GM19239 (cell line): ENCODE data around the gene FAM168A.
"Not testable (repeated sequence)": the region's sequence is repeated elsewhere in the genome, so short reads cannot be mapped to it uniquely, and the experiment has no call there.

Source experiments
- DNase-seq: peaks from one replicate; pipeline ENCODE4 v3.0.0; 2011; ENCODE audit warnings: low spot score; ENCODE audit not compliant: insufficient read length
- FAIRE-seq: peaks from 2 replicates; lab custom pipeline; 2011; peaks lifted over from hg19 to GRCh38; lab: Jason Lieb, UNC

Gene FAM168A

GRCh38 chr11:73445980-73446379 lies 151.9 kb downstream of the FAM168A start:
- FAIRE-seq (no peak), DNase-seq (no peak)

GRCh38 chr11:73439002-73439843 lies 158.7 kb downstream of the FAM168A start:
- FAIRE-seq (no peak), DNase-seq (no peak)

- not testable (repeated sequence) for FAIRE-seq, DNase-seq
Measured at GRCh38 chr11:73436859-73437258, 161.1 kb downstream of the FAM168A start.

- no peak for FAIRE-seq
- DNase-seq: no peak
Measured at GRCh38 chr11:73431396-73431795, 166.5 kb downstream of the FAM168A start.

GRCh38 chr11:73430326-73430725 lies 167.6 kb downstream of the FAM168A start:
- DNase-seq (no peak), FAIRE-seq (no peak)

GRCh38 chr11:73429121-73429750 lies 168.7 kb downstream of the FAM168A start:
- no peak for DNase-seq

GRCh38 chr11:73428699-73429098 lies 169.2 kb downstream of the FAM168A start:
- DNase-seq (no peak), FAIRE-seq (no peak)

More at GRCh38 chr11:73429121-73429750, 168.7 kb downstream of the FAM168A start:
- no peak for FAIRE-seq

- DNase-seq (no peak), FAIRE-seq (no peak)
Measured at GRCh38 chr11:73428227-73428626, 169.7 kb downstream of the FAM168A start.

- DNase-seq: no peak
Measured at GRCh38 chr11:73426219-73426850, 171.6 kb downstream of the FAM168A start.

GRCh38 chr11:73425108-73425507 lies 172.8 kb downstream of the FAM168A start:
- DNase-seq (no peak), FAIRE-seq (no peak)

More at GRCh38 chr11:73426219-73426850, 171.6 kb downstream of the FAM168A start:
- FAIRE-seq: no peak

- FAIRE-seq: no peak
Measured at GRCh38 chr11:73423506-73423905, 174.4 kb downstream of the FAM168A start.

GRCh38 chr11:73422886-73423285 lies 175.0 kb downstream of the FAM168A start:
- DNase-seq: no peak
- no peak for FAIRE-seq

More at GRCh38 chr11:73423506-73423905, 174.4 kb downstream of the FAM168A start:
- no peak for DNase-seq

- DNase-seq (no peak), FAIRE-seq (no peak)
Measured at GRCh38 chr11:73420136-73420535, 177.8 kb downstream of the FAM168A start.

GRCh38 chr11:73416786-73417185 lies 181.1 kb downstream of the FAM168A start:
- FAIRE-seq (no peak), DNase-seq (no peak)

GRCh38 chr11:73415854-73416615 lies 181.9 kb downstream of the FAM168A start:
- no peak for FAIRE-seq

GRCh38 chr11:73414977-73415651 lies 182.8 kb downstream of the FAM168A start:
- no peak for FAIRE-seq

More at GRCh38 chr11:73415854-73416615, 181.9 kb downstream of the FAM168A start:
- DNase-seq: no peak

GRCh38 chr11:73413256-73413655 lies 184.7 kb downstream of the FAM168A start:
- DNase-seq (no peak), FAIRE-seq (no peak)

More at GRCh38 chr11:73414977-73415651, 182.8 kb downstream of the FAM168A start:
- no peak for DNase-seq

GRCh38 chr11:73412308-73412707 lies 185.6 kb downstream of the FAM168A start:
- DNase-seq (no peak), FAIRE-seq (no peak)

- no peak for FAIRE-seq
Measured at GRCh38 chr11:73411031-73411430, 186.9 kb downstream of the FAM168A start.

GRCh38 chr11:73410627-73411026 lies 187.3 kb downstream of the FAM168A start:
- FAIRE-seq: no peak
- DNase-seq: no peak

More at GRCh38 chr11:73411031-73411430, 186.9 kb downstream of the FAM168A start:
- no peak for DNase-seq
